ENCODE results near the gene SPINT2. TPM values are rescaled to one million over a fixed set of nuclear protein-coding genes. Genes with fewer than 3 reads are reported as not detected.

SPINT2 gene
- polyA plus RNA-seq, 2 of the 4 experiments (the other 2 are of a cell fraction), result 291 to 343 TPM

DNA sequence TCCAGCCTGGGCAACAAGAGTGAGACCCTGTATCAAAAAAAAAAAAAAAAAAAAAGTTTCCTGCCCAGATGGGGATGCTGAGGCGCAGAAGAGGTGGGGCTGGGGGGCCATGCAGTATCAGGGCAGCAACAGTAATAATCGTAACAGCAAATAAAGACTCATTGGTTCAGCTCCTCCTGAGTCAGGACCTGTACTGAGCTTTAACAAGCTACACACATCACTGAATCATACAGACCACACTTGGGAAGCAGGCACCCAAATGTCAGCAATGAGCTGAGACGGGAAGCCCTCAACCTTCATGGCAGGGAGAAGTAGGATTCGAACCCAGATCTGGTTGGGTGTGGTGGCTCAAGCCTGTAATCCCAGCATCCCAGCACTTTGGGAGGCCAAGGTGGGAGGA lies 29.8 kb upstream of the SPINT2 start:
- ChIA-PET POLR2A (interaction anchor here (0.6 to 1.7 kb wide), 5 partner anchors 9 to 334 kb away, joined by 3 to 9 read pairs (median 5); partner anchors contain the start of genes CATSPERG and GGN), CTCF (interaction anchor here (0.6 to 33.5 kb wide), 67 partner anchors 9 to 1186 kb away, joined by 3 to 1052 read pairs (median 5); partner anchors contain the start of genes CATSPERG, FAM98C, GGN and KCNK6)
- H3K4me2 ChIP-seq, result no peak overlapping the region
- FAIRE-seq (no peak), DNase-seq (ENCODE audit: low read depth in 1 of 2, low spot score in 1 of 2) (no peak), ATAC-seq (no peak)
- no peak overlapping the region for H3K27ac ChIP-seq
- WGBS (ENCODE audit: missing lambda C conversion rate), result 76% methylated on average over 4 of the region's 4 CpGs
- no peaks in the 10 kb centered on the region for H3K9me3 ChIP-seq
- no peak overlapping the region for H3K4me3 ChIP-seq
- H3K4me1 ChIP-seq, result 0 out of 3 replicates have a peak, but pooled peaks cover 3% of the 10 kb centered on the region
- TF ChIP-seq GATA3 (IDR thresholded peaks at IDR 0.05; ENCODE audit: borderline replicate concordance) (no peak), CBX8 (IDR thresholded peaks at IDR 0.05) (no peak), CEBPB (IDR thresholded peaks at IDR 0.05) (no peak), ZSCAN20 (CRISPR knock-in tag; IDR thresholded peaks at IDR 0.05) (no peak), SMC3 (IDR thresholded peaks at IDR 0.05) (no peak)

- DNase-seq (ENCODE audit: low read depth in 1 of 2, low spot score in 1 of 2), result no peak
- no peak overlapping the region for H3K4me2 ChIP-seq
- CTCF ChIA-PET, result interaction anchor here (0.9 to 33.5 kb wide), 15 partner anchors 11 to 339 kb away, joined by 3 to 1052 read pairs (median 6); partner anchors contain the start of genes CATSPERG, FAM98C, GGN and KCNK6
- no peak for ATAC-seq
- 74% methylated on average over 8 of the region's 8 CpGs for WGBS (ENCODE audit: missing lambda C conversion rate)
- H3K27ac ChIP-seq, result no peak overlapping the region
- POLR2A ChIA-PET, result interaction anchor here (0.6 kb wide), 1 partner anchor 123 kb away, joined by 5 read pairs; no protein-coding TSS in a partner anchor
- TF ChIP-seq RARB (CRISPR knock-in tag; IDR thresholded peaks at IDR 0.05), result no peak
- no peak for TF ChIP-seq JUNB (IDR thresholded peaks at IDR 0.05)
- TF ChIP-seq ZC3H11A (IDR thresholded peaks at IDR 0.05), result no peak
- no peak for TF ChIP-seq FOSL2 (IDR thresholded peaks at IDR 0.05)
- no peak for TF ChIP-seq FOSL2 (CRISPR knock-in tag; IDR thresholded peaks at IDR 0.05)
- TF ChIP-seq POLR2AphosphoS2 (conservative IDR thresholded peaks at IDR 0.05; ENCODE audit: low read length), result no peak
- no peak for TF ChIP-seq MYC (IDR thresholded peaks at IDR 0.05; ENCODE audit: borderline replicate concordance, low read length)
- no peak for TF ChIP-seq CHD4 (IDR thresholded peaks at IDR 0.05; ENCODE audit: borderline replicate concordance)
- FAIRE-seq, result peak; percentile 51
- H3K4me1 ChIP-seq, result no peaks in the 10 kb centered on the region
- no peak overlapping the region for H3K4me3 ChIP-seq
- H3K9me3 ChIP-seq, result no peaks in the 10 kb centered on the region
These were observed 24.6 kb upstream of the SPINT2 start for GRCh38 chr19:38239816-38240215.

DNA sequence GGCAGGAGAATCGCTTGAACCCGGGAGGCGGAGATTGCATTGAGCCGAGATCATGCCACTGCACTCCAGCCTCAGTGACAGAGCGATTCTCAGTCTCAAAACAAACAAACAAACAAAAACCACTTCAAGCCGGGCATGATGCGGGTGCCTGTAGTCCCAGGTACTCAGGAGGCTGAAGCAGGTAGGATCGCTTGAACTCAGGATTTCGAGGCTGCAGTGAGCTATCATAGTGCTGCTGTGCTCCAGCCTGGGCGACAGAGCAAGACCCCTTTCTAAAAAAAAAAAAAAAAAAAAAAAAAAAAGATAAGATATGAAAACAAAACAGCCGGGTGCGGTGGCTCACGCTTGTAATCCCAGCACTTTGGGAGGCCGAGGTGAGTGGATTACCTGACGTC lies 21.1 kb upstream of the SPINT2 start:
- TF ChIP-seq ESRRA (IDR thresholded peaks at IDR 0.05; ENCODE audit: borderline replicate concordance, low read length) (no peak), MYC (IDR thresholded peaks at IDR 0.05; ENCODE audit: borderline replicate concordance, low read length) (no peak), JUN (IDR thresholded peaks at IDR 0.05) (peak in 1 of 2 experiments; percentile 11; a peak in 1 of 5 replicates), CHD2 (IDR thresholded peaks at IDR 0.05; ENCODE audit: low read length, partially characterized antibody) (no peak), PHF8 (IDR thresholded peaks at IDR 0.05; ENCODE audit: borderline replicate concordance, low read depth) (no peak), POLR2A (IDR thresholded peaks at IDR 0.05; ENCODE audit: low read length) (no peak)
- TF ChIP-seq, protein P1, sequence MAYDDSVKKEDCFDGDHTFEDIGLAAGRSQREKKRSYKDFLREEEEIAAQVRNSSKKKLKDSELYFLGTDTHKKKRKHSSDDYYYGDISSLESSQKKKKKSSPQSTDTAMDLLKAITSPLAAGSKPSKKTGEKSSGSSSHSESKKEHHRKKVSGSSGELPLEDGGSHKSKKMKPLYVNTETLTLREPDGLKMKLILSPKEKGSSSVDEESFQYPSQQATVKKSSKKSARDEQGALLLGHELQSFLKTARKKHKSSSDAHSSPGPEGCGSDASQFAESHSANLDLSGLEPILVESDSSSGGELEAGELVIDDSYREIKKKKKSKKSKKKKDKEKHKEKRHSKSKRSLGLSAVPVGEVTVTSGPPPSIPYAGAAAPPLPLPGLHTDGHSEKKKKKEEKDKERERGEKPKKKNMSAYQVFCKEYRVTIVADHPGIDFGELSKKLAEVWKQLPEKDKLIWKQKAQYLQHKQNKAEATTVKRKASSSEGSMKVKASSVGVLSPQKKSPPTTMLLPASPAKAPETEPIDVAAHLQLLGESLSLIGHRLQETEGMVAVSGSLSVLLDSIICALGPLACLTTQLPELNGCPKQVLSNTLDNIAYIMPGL (CRISPR knock-in tag; IDR thresholded peaks at IDR 0.05; ENCODE audit: borderline replicate concordance), result no peak
- Histone ChIP-seq H3K4me2 (peak overlapping the region; percentile 56), H3K4me3 (peak overlapping the region; percentile 32), H3K4me1 (no peaks in the 10 kb centered on the region), H3K27ac (peak overlapping the region; percentile 57 to 62), H3K9me3 (no peaks in the 10 kb centered on the region)
- no peak for ATAC-seq
- no peak for DNase-seq (ENCODE audit: low read depth in 1 of 2, low spot score in 1 of 2)
- 55% methylated on average over 15 of the region's 15 CpGs for WGBS (ENCODE audit: missing lambda C conversion rate)
- CTCF ChIA-PET, result interaction anchor here (0.6 to 33.5 kb wide), 46 partner anchors 5 to 400 kb away, joined by 3 to 1052 read pairs (median 7); partner anchors contain the start of genes CATSPERG, FAM98C, GGN and KCNK6
- FAIRE-seq, result no peak
- POLR2A ChIA-PET, result interaction anchor here (0.6 to 1.9 kb wide), 7 partner anchors 9 to 131 kb away, joined by 3 to 8 read pairs (median 5); partner anchors contain the start of gene PSMD8
